ENCODE measurements around the gene DNAJB2.

DNA sequence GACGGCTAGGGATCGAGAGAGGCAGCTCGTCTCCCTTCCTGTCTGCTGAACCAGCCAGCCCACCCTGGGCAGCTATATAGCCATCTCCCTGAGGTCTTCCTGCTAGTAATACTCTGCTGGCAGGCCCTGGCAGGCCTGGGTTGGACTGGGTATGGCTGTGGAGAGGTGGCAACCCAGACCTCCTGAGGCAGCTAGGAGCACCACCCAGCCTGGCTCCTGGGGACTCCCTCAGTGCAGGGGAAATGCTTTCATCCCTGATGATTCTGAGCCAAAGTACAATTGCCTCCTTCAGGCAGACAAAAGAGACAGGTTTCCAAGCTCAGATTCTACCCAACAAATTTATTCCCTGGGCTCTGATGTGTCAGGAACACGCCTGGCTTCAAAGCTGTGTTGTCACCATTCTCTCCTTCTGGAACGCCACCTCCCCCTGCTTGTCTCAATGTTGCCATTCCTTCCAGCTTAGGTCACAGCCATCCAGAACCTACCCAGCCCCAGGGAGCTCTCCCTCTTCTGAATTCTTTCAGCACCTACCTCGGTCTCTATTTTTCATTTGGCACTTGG lies 4.7 kb upstream of the DNAJB2 start:
- TF ChIP-seq, protein P1, sequence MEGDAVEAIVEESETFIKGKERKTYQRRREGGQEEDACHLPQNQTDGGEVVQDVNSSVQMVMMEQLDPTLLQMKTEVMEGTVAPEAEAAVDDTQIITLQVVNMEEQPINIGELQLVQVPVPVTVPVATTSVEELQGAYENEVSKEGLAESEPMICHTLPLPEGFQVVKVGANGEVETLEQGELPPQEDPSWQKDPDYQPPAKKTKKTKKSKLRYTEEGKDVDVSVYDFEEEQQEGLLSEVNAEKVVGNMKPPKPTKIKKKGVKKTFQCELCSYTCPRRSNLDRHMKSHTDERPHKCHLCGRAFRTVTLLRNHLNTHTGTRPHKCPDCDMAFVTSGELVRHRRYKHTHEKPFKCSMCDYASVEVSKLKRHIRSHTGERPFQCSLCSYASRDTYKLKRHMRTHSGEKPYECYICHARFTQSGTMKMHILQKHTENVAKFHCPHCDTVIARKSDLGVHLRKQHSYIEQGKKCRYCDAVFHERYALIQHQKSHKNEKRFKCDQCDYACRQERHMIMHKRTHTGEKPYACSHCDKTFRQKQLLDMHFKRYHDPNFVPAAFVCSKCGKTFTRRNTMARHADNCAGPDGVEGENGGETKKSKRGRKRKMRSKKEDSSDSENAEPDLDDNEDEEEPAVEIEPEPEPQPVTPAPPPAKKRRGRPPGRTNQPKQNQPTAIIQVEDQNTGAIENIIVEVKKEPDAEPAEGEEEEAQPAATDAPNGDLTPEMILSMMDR (IDR thresholded peaks at IDR 0.05) = no peak
- TF ChIP-seq POLR2AphosphoS5 (IDR thresholded peaks at IDR 0.05) (peak; percentile 56 to 70), POLR2A (IDR thresholded peaks at IDR 0.05; ENCODE audit: low read depth) (no peak)

Measured in esophagus muscularis mucosa (tissue), 3 donors.